NCI-H82 treated with DMSO at 0.1 percent for 48 hours (cell line): ENCODE measurements around the gene TP53RK.
A peak's percentile ranks its signal among the peaks of the same experiment; 100 is the strongest.
"Not testable (repeated sequence)": the region's sequence is repeated elsewhere in the genome, so short reads cannot be mapped to it uniquely, and the experiment has no call there.

Experiments used
- DNase-seq: peaks from one replicate; lab custom pipeline; 2025; ENCODE audit not compliant: unreplicated experiment; lab: John Stamatoyannopoulos, UW

The TP53RK gene

DNA sequence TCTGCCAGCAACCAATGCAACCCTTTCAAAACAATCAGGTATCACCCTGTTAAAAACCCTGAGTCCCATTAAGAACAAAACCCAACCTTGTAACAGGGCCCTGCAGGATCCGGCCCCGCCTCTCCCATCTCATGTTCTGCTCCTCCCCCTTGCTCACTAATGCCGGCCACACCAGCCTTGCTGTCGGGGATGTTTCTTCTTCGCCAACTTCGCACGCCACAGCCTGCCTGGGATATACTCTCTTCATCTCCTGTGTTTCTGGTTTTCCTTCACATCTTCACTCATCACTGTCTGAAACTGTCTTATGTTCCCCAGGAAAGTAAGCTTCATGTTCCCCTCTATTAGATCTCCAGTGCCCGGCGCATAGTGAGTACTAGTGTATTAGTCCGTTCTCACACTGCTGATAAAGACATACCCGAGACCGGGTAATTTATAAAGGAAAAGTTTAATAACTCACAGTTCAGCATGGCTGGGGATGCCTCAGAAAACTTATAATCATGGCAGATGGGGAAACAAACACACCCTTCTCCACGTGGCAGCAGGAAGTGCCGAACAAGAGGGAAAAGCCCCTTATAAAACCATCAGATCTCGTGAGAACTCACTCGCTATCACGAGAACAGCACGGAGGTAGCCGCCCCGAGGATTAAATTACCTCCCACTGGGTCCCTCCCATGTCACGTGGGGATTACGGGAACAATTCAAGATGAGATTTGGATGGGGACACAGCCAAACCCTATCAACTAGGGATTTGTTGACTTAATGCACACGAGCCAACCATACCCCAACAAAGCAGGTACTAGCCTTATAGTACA lies 5.1 kb downstream of the TP53RK start:
- DNase-seq: peak; percentile 93

DNA sequence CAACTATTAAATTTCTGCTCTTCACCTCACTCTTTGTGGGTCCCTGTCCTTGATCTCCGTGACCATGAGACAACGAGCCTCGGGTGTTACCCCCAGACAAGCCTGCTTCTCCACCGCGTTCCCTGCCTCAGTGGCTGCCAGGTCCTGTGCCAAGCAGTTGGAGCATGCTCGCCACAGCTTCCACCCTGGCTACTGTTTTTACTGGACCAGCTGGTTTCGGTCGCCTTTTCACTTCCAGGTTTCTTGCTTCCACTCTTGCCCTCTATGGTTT lies 5.6 kb downstream of the TP53RK start:
- DNase-seq: no peak

DNA sequence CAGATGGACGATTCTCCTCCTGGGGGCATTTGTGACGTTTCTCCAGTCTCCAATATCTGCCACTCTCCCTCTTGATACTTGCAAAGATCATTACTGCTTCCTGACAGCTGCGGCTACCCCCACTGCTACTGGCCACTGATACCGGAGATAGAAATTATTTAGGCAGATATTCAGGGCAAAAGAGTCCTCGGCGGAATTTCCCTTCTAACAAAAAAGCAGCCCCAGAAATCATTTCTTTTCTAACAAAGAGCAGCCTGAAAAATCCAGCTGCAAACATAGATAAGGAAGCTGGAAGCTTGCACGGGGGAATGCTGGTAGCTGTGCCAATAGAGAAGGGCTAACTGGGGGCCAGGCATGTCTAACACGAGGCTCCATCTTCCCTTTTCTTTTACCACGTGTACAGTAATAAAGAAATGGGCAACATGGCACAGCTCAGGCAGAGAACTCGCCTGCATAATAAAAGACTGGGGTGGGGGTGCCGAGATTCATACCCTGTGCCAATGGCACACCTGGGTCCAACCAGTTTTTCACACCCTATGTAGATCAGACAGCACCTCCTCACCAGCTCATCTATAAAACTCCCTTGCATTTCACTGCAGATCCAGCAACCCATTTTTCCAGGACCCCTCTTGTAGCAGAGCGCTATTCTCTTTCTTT lies 6.1 kb downstream of the TP53RK start:
- no peak for DNase-seq

DNA sequence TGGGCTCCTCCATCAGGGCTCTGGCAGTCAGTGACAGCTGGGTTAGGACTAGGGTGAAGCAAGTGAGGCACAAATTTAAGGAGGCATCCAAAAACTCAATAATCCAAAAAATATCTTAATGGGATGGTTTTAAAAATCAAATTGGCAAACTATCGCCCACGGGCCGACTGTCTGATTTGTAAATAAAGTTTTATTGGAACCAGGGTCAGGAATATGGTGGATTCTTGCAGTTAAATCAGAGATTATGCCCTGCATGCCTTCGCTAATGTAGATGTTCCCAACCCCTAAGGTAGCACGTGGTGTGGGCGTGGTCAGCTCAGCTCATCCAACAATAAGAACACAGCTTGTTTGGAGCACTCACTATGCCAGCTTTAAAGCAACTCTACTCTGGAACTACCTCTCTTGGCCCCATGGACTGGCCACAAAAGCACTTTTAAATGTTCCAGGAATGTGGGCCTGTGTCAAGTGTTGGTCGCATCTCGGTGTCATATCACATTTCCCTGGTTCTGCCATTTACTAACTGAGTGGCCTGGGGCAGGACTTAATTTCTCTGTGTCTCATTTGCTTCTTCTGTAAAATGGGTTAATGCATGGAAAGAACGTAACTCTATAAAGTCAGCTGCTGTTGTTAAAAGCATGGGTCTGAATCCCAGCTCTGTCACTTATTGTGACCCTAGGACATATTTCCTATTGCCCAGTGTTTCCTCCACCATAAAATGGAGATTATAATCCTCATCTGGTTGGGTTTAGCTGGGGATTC lies 7.0 kb downstream of the TP53RK start:
- DNase-seq: no peak

DNA sequence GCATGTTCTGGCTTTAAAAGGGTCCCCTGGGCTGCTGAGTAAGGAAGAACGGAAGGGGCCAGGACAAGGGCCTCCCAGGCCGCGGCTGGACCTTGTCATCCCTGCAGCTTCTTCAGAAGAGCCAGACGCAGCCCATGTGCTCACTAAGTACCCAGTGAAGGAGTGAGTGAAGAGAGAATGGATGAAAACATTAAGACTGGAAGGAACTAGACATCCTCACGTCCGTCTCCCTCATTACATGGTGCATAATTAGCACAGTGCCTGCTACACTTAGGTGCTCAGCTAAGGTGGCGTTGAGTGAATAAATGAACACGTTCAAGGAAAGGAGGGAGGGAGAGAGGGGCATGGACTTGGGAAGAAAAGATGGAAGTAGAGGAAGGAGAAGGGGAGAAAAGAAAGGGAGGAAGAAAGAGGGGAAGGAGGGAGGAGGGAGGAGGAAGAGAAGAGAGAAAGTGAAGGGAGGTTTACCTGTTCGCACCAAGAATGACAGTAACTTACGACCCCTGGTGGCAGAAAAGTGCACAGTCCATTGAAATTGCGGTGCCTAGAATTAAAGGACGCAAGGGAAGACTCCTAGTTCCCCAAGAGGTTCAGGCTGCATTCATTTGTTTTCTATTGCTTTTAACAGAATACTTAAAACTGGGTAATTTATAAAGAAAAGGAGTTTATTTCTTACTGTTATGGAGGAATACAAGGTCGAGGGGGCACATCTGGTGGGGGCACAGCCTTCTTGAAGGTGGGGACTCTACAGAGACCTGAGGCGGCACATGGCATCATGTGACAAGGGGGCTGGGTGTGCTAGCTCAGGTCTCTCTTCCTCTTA lies 8.0 kb downstream of the TP53RK start:
- peak; percentile 37 for DNase-seq

DNA sequence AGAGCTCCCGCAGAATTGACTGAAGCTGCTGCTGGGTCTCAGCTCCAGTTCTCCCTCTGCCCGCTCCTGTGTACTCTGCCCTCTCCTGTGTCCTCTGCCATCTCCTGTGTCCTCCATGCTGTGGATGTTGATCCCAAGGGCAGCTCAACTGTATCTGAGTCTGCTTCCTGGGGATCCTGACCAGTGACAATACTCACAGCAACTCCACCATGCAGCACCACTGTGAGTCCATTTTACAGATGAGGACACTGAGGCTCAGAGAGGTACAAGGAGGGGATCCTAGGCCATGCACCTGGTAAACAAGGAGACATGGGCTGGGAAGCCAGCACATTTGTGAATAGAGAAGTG lies 8.6 kb downstream of the TP53RK start:
- no peak for DNase-seq

DNA sequence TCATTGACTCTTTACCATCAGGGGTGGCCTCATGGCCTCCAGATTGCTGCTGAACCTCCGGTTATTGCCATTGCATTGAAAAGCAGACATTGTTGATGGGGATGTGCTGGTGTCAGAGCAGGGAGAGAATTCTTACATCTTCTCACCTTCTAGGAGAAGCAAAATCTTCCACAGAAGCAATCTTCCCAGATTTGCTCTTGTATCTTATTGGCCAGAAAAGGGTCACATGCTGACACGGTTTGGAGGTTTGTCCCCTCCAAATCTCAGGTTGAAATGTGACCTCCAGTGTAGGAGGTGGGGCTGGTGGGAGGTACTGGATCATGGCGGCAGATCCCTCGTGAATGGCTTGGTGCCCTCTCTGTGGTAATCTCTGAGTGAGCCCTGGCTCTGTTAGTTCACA lies 10.7 kb downstream of the TP53RK start:
- DNase-seq: no peak

DNA sequence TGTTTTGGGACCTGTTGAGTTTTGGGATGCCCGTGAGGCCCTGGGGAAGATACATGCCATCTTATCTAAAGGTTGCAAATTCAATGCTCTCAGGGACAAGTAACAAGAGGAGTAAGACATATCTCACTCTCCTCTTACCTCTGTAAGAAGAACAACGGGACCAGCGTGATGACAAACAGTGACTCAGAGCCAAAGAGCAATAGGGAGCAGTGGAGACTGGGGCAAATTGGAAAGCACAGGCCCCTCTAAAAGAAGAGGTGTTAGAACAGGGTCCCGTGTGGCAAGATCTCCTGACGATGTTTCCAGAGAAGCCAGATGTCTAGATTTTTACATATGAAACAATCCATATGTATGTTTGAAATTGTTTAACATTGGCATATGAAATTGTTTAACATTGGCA lies 11.6 kb downstream of the TP53RK start:
- no peak for DNase-seq

DNA sequence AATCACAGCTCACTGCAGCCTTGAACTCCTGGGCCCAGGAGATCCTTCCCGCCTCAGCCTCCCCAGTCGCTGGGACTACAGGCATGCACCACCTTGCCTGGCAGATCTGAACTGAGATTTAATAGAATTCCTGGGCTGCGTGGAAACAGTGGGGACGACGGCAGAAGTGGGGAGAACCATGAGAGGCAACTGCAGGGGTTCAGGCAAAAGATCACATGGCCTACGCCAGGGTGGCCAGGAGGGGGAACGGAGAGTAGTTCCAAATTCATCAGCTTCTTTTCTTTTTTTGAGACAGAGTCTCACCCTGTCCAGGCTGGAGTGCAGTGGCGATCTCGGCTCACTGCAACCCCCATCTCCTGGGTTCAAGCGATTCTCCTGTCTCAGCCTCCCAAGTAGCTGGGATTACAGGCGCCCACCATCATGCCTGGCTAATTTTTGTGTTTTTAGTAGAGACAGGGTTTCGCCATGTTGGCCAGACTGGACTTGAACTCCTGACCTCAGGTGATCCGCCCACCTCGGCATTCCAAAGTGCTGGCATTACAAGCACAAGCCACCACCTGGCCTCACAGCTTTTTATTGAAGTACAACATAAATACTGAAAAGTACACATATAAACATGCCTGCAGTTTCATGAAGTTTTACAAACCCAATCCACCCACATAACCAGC lies 12.5 kb downstream of the TP53RK start:
- DNase-seq: not testable (repeated sequence)

DNA sequence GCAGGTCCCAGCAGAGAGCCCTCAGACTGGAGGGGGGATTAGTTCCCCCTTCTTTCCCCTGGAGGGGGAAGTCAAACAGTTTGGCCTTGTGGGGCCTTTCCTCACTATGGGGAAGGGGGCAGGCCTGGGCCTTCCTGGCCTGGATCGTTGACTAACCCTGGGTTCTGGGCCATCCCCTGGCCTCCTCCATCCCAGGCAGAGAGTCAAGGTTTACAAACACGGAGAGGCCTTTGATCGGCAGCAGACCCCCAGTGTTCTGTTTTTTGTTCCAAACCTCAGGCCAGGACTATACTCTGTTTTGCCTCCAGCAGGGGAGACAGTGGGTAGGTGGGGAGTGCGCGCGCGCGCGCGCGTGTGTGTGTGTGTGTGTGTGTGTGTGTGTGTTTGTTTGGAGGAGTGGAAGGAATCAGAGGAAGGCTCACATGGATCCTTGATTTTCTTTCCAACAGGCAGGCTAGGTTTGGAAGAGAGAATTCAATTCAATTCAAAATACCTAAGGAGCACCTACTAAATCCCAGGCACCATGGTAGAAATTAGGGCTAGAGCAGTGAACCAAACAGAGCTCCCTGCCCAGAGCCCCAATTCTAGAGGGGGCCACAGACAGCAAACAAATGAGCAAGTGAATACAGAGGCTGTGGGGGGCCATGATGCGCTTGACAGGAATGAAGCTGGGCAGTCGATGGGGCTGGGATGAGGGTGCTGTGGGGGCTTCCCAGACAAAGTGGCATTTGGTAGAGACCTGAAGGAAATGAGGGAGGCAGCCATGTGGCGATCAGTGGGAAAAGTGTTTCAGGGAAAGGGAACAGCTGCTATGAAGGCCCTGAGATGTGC lies 14.8 kb downstream of the TP53RK start:
- no peak for DNase-seq

DNA sequence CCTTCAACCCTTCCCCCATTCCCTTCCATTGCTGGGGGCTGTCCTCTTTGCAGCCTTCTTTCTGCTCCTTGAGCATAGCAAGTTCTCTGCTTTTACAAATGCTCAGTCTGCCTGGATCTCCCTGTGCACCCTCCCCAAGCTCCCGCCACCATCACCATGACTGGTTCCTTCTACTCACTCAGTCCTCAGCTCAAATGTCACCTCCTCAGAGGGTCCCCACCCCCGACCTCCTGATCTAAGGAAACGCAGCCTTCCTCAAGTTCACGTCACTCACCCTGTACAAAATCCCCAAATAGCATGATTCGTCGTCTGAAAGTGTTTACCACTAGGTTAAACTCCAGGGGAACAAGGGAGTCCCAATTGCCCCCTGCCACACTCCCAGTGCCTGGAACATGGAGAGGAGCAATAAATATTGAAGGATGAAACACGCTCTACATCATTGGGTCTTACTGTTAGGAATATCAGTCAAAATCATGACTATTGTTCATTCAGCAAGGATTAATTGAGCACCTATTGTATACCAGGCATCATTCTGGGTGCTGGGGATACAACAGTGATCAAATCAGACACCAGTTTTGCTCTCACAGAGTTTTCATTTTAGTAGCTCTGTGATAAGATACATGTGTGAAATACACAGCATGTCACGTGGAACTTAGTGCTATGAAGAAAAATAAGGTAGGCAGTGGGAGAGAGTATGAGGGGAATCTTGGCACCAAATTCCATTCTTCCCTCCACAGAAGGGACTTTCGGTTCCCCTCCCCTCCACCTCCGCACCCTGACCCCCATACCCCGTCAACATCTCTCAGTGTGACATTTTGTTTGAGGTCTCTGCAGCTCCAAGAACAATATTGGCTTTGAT lies 15.6 kb downstream of the TP53RK start:
- no peak for DNase-seq

DNA sequence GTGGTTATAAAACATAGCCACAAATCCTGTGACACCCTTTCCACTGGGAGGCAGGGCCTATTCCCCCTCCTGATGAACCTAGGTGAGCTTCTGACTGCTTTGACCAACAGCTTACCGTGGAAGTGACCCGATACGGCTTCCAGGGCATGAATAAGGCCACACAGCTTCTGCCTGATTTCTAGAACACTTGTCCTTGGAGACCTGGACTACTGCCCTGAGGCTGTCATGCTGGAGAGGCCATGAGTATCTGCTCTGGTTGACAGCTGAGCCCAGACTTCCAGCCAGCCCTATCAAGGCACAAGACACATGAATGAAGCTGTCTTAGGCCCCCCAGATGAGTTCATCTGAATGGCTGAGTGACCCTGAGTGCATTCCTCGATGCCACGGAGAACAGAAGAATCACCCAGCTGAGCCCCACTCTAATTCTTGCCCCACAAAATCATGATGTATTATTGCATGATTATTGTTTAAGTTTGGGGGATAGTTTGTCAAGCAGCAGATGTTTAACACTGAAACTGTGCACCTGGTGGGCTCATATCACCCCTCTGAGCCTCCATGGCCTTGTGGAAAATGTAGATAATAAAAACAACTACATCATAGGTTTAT lies 16.6 kb downstream of the TP53RK start:
- DNase-seq: no peak

DNA sequence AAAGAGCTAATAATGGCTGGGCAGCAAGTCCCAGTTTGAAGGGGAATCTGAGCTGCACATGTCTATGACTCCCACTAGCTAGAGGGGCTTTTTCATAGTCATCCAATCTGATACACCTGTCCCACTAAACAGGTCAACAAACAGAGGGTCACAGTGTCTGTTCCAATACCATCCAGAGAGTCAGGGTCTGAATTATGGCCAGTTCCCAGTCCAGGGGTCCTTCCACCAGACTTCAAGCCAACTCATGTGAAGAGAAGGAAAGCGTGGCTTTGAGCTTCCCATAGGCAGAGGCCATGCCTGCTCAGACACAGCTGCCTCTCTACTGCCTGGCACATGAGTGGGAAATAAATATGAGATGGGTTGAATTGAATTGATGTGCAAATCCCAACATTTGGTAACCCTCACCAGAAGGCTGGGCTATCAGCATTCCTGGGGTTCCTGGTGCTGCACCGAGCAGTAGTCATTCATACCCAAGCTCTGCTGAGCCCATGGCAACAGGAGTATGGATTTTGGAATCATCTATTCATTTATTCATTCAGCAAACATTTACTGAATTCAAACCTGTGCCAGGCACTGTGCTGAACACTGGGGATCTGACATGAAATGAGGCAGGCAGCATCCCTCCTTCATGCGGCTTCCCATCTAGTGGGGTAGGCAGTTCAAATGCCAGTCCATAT lies 17.2 kb downstream of the TP53RK start:
- DNase-seq: no peak

DNA sequence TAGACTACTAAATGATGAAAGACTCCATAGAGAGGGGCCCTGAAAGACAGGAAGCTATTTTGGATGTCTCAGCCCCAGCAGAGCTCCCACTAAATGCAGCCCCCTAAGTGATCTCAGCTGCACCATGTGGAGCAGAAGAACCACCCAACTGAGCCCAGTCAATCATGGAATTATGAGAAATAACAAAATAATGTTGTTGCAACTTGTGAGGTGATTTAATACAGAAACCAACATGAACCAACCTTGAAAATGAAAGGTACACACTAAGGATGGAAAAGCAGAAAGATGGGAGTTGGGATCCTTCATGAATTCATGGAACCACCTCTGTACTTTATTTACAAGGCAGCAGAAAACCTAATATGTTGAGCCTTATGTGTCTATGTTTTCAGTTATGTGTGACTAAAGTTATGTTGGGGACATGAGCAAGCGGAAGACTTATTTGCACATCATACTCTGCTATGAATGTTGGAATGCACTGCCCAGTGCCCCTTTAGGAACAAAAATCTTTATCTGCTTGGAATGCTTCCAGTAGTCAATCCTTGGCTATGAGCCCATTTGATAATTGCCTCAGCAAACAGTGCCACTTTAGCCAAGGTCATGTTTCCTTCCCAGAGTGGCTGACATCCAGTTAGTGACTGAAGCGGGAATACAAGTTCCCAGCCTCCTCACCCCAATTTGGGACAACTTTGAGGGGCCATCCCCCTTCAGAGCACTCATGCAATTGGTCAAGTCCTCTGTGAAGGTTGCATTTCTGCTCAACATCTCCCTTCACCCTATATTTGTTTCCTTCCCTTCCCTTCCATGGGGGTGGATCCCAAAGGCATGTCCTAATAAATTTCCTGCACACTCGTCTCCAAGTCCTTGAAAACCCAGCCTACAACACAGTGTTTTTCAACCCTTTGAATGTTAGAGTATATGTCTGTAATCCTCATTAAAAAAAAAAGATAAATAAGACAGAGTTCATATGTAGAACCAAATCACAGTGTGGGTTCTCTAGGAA lies 18.4 kb downstream of the TP53RK start:
- no peak for DNase-seq

DNA sequence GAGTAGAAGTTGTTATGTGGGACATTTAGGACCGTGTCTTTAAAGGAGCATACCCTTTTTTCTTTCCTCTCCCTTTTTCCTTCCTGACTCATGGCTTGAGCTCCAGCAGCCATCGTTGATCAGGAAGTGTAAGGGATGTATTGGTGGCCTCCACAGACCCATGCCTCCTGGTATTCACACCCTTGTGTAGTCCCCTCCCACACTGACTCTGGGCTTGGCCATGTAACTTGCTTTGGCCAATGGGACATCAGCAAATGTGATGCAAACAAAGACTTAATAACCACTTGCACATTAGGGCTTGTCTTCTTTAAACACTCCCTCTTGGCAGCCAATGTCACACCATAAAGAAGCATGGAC lies 19.0 kb downstream of the TP53RK start:
- no peak for DNase-seq

DNA sequence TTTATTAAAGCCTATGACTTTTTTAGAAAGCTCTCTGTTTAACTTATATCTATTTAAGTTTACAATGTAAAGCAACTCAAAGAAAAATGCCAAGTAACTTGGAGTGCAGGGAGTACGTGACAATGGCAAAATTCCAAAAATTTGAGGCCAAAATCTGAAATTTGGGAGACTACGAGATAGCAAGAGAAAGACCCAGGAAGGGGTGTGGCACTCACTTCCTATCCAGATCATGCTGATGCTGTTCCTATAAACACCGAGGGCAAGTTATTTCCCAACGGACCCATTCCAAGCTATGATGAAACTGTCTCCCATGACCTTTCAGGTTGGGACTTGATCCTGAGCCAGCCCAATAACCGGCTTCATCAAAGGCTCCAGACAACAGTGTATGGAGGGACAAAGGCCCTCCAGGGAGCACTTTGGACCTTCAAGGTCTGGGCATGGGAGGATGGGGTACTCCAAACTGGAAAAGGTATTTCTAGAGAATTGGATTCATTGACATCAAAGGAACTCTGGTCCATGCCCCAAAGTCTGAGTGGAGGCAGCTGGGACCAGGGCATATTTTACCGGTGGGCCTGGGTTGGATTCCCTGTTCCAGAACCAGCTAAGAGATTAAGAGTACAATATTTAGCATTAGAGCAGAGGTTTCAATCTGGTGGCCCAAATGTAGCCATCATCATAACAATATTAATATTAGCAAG lies 22.3 kb downstream of the TP53RK start:
- DNase-seq: no peak
